ENCODE measurements around the gene FRAT1.

DNA sequence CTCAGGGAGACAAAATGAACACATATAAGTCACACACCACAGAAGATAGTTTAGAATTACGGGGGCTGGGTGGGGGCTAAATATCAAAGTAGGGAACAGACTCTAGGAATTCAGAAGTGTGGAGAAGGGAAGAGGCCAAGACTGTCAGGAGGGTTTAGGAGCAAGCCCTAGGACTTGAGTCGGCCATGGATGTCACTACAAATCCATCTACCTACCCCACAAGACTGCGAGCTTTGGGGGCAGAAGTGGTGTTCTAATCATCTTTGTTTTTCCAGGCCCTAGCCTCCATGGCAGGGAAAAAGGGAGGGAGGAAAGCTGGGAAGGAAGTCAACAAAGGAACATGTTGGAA, 20.9 kb upstream of the FRAT1 start:
- TF ChIP-seq, protein P1, sequence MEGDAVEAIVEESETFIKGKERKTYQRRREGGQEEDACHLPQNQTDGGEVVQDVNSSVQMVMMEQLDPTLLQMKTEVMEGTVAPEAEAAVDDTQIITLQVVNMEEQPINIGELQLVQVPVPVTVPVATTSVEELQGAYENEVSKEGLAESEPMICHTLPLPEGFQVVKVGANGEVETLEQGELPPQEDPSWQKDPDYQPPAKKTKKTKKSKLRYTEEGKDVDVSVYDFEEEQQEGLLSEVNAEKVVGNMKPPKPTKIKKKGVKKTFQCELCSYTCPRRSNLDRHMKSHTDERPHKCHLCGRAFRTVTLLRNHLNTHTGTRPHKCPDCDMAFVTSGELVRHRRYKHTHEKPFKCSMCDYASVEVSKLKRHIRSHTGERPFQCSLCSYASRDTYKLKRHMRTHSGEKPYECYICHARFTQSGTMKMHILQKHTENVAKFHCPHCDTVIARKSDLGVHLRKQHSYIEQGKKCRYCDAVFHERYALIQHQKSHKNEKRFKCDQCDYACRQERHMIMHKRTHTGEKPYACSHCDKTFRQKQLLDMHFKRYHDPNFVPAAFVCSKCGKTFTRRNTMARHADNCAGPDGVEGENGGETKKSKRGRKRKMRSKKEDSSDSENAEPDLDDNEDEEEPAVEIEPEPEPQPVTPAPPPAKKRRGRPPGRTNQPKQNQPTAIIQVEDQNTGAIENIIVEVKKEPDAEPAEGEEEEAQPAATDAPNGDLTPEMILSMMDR (IDR thresholded peaks at IDR 0.05): no peak
- no peak for TF ChIP-seq POLR2A (IDR thresholded peaks at IDR 0.05)

All from uterus (tissue), 2 donors.